Measurements from ENCODE around the gene KATNB1.
"Not testable (repeated sequence)": the region's sequence is repeated elsewhere in the genome, so short reads cannot be mapped to it uniquely, and the experiment has no call there.

Gene KATNB1

GRCh38 chr16:57743886-57744641 is 8.5 kb downstream of the KATNB1 start:
- Histone ChIP-seq H3K36me3 (replicated peaks; ENCODE audit: insufficient read depth, low read length) (no peaks in the 10 kb centered on the region), H3K9me2 (replicated peaks; ENCODE audit: insufficient read depth, low read length) (no peaks in the 10 kb centered on the region), H3K27ac (ENCODE audit: low read length) (no peak overlapping the region), H2AFZ (ENCODE audit: low read length) (no peak overlapping the region), H4K20me1 (ENCODE audit: insufficient read depth, low read length) (no peaks in the 10 kb centered on the region), H3K79me2 (ENCODE audit: low read length) (no peaks in the 10 kb centered on the region), H3K9me3 (replicated peaks; ENCODE audit: insufficient read depth, low read length) (no peaks in the 10 kb centered on the region), H3K4me2 (ENCODE audit: low read depth, low read length) (no peak overlapping the region), H3K9ac (ENCODE audit: low read length) (no peak overlapping the region), H3K4me1 (ENCODE audit: low read length) (no peaks in the 10 kb centered on the region), H3K4me3 (ENCODE audit: low read length) (no peak overlapping the region), H3K27me3 (replicated peaks; ENCODE audit: insufficient read depth, low read length) (no peaks in the 10 kb centered on the region), H3F3A (ENCODE audit: insufficient read depth, low read length) (no peaks in the 10 kb centered on the region)
- no peak for DNase-seq
- no peak for TF ChIP-seq EZH2 (optimal IDR thresholded peaks at IDR 0.05; ENCODE audit: low read depth, low read length)
- TF ChIP-seq EZH2phosphoT487 (IDR thresholded peaks at IDR 0.05; ENCODE audit: low read length), result no peak
- TF ChIP-seq, protein P1, sequence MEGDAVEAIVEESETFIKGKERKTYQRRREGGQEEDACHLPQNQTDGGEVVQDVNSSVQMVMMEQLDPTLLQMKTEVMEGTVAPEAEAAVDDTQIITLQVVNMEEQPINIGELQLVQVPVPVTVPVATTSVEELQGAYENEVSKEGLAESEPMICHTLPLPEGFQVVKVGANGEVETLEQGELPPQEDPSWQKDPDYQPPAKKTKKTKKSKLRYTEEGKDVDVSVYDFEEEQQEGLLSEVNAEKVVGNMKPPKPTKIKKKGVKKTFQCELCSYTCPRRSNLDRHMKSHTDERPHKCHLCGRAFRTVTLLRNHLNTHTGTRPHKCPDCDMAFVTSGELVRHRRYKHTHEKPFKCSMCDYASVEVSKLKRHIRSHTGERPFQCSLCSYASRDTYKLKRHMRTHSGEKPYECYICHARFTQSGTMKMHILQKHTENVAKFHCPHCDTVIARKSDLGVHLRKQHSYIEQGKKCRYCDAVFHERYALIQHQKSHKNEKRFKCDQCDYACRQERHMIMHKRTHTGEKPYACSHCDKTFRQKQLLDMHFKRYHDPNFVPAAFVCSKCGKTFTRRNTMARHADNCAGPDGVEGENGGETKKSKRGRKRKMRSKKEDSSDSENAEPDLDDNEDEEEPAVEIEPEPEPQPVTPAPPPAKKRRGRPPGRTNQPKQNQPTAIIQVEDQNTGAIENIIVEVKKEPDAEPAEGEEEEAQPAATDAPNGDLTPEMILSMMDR (IDR thresholded peaks at IDR 0.05; ENCODE audit: low read length), result no peak

- Histone ChIP-seq H3K36me3 (replicated peaks; ENCODE audit: insufficient read depth, low read length) (no peaks in the 10 kb centered on the region), H3K9me2 (replicated peaks; ENCODE audit: insufficient read depth, low read length) (no peaks in the 10 kb centered on the region), H2AFZ (ENCODE audit: low read length) (no peak overlapping the region), H3K79me2 (ENCODE audit: low read length) (no peaks in the 10 kb centered on the region), H3K27me3 (replicated peaks; ENCODE audit: insufficient read depth, low read length) (no peaks in the 10 kb centered on the region), H3K27ac (ENCODE audit: low read length) (no peak overlapping the region), H3K9ac (ENCODE audit: low read length) (no peak overlapping the region), H3K4me2 (ENCODE audit: low read depth, low read length) (no peak overlapping the region), H3K9me3 (replicated peaks; ENCODE audit: insufficient read depth, low read length) (no peaks in the 10 kb centered on the region), H4K20me1 (ENCODE audit: insufficient read depth, low read length) (no peaks in the 10 kb centered on the region), H3K4me3 (ENCODE audit: low read length) (no peak overlapping the region), H3F3A (ENCODE audit: insufficient read depth, low read length) (no peaks in the 10 kb centered on the region), H3K4me1 (ENCODE audit: low read length) (no peaks in the 10 kb centered on the region)
- TF ChIP-seq EZH2phosphoT487 (IDR thresholded peaks at IDR 0.05; ENCODE audit: low read length) (no peak), EZH2 (optimal IDR thresholded peaks at IDR 0.05; ENCODE audit: low read depth, low read length) (no peak)
- TF ChIP-seq, protein P1 (IDR thresholded peaks at IDR 0.05; ENCODE audit: low read length), result no peak
- no peak for DNase-seq
Observed at GRCh38 chr16:57744642-57744903, 9.0 kb downstream of the KATNB1 start.

- no peaks in the 10 kb centered on the region for H3K79me2 ChIP-seq (ENCODE audit: low read length)
- no peak overlapping the region for H3K4me2 ChIP-seq (ENCODE audit: low read depth, low read length)
- TF ChIP-seq EZH2phosphoT487 (IDR thresholded peaks at IDR 0.05; ENCODE audit: low read length), result no peak
- TF ChIP-seq, protein P1 (IDR thresholded peaks at IDR 0.05; ENCODE audit: low read length), result no peak
- no peak for TF ChIP-seq EZH2 (optimal IDR thresholded peaks at IDR 0.05; ENCODE audit: low read depth, low read length)
- H3K27me3 ChIP-seq (replicated peaks; ENCODE audit: insufficient read depth, low read length), result no peaks in the 10 kb centered on the region
- H3K36me3 ChIP-seq (replicated peaks; ENCODE audit: insufficient read depth, low read length), result no peaks in the 10 kb centered on the region
- no peaks in the 10 kb centered on the region for H4K20me1 ChIP-seq (ENCODE audit: insufficient read depth, low read length)
- no peaks in the 10 kb centered on the region for H3K9me3 ChIP-seq (replicated peaks; ENCODE audit: insufficient read depth, low read length)
- H3K4me1 ChIP-seq (ENCODE audit: low read length), result no peaks in the 10 kb centered on the region
- H3F3A ChIP-seq (ENCODE audit: insufficient read depth, low read length), result no peaks in the 10 kb centered on the region
- H3K9me2 ChIP-seq (replicated peaks; ENCODE audit: insufficient read depth, low read length), result no peaks in the 10 kb centered on the region
- no peak overlapping the region for H2AFZ ChIP-seq (ENCODE audit: low read length)
- DNase-seq, result no peak
- no peak overlapping the region for H3K9ac ChIP-seq (ENCODE audit: low read length)
- H3K4me3 ChIP-seq (ENCODE audit: low read length), result no peak overlapping the region
- H3K27ac ChIP-seq (ENCODE audit: low read length), result no peak overlapping the region
Observed at GRCh38 chr16:57745768-57746167, 10.2 kb downstream of the KATNB1 start.

DNA sequence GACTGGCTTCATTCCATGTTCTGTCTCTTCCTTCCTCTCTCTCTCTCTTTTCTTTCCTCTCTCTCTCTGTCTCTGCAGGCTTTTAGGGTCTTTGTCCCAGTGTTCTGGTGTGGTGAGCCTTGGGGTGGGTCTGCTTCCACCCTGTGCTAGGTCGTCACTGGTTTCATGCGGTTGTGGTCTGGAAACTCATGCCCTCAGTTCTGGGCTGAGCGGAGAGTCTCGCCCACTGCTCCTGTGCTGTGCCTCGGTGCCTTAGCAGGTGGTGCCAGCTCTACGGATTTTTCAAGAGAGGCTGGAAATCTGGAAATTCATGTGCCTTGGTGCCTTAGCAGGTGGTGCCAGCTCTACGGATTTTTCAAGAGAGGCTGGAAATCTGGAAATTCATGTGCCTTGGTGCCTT is 10.7 kb downstream of the KATNB1 start:
- H3K9me3 ChIP-seq (replicated peaks; ENCODE audit: insufficient read depth, low read length); H2AFZ ChIP-seq (ENCODE audit: low read length); H3K4me2 ChIP-seq (ENCODE audit: low read depth, low read length); H3K4me3 ChIP-seq (ENCODE audit: low read length); DNase-seq; H3K27ac ChIP-seq (ENCODE audit: low read length); H4K20me1 ChIP-seq (ENCODE audit: insufficient read depth, low read length); H3K9ac ChIP-seq (ENCODE audit: low read length); H3K4me1 ChIP-seq (ENCODE audit: low read length); H3K9me2 ChIP-seq (replicated peaks; ENCODE audit: insufficient read depth, low read length); H3K27me3 ChIP-seq (replicated peaks; ENCODE audit: insufficient read depth, low read length); H3K79me2 ChIP-seq (ENCODE audit: low read length); H3F3A ChIP-seq (ENCODE audit: insufficient read depth, low read length); H3K36me3 ChIP-seq (replicated peaks; ENCODE audit: insufficient read depth, low read length): not testable (repeated sequence)

Data from MM.1S (cell line).